ENCODE results near the gene C3orf85. TPM values are rescaled to one million over a fixed set of nuclear protein-coding genes. Genes with fewer than 3 reads are reported as not detected.

C3orf85 gene
- total RNA-seq, 1 donor from 2014 or later, result not detected

DNA sequence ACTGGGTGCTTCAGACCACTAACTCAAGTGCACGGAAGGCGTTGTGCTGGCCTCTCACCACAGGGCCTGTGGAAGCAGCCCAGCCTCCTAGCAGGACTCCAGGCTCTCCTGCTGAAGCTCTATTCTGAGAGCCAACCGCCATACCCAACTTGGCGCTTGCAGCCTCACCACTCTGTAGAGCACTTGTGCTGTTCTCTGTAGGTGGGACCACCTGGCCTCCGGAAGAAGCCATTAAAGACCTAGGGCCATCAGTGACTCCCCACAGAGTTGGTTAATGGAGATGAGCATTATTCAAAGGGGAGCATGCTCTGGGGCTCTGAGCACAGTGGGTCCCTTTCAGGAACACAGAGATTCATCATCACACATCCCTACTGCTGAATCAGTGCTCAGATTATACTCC is 50.9 kb downstream of the C3orf85 start:
- no peaks in the 10 kb centered on the region for H3F3A ChIP-seq (ENCODE audit: low read depth)
- H3K9ac ChIP-seq, result no peak overlapping the region
- H3K4me2 ChIP-seq, result no peak overlapping the region
- H3K27me3 ChIP-seq, result no peaks in the 10 kb centered on the region
- no peaks in the 10 kb centered on the region for H3K9me3 ChIP-seq (ENCODE audit: low read depth)
- peaks cover 4% of the 10 kb centered on the region for H3K4me1 ChIP-seq
- peaks cover 2% of the 10 kb centered on the region for H3K36me3 Mint-ChIP-seq
- H3K79me2 ChIP-seq (ENCODE audit: low read depth), result no peaks in the 10 kb centered on the region
- H3K36me3 ChIP-seq, result no peaks in the 10 kb centered on the region
- H3K4me3 Mint-ChIP-seq, result no peak overlapping the region
- H3K27ac Mint-ChIP-seq, result no peak overlapping the region
- H3K27ac ChIP-seq, result no peak overlapping the region
- H2AFZ ChIP-seq (replicated peaks), result no peak overlapping the region
- no peaks in the 10 kb centered on the region for H4K20me1 ChIP-seq (ENCODE audit: low read depth)
- H3K4me3 ChIP-seq, result no peak overlapping the region
- H3K4me1 Mint-ChIP-seq, result peaks cover 9% of the 10 kb centered on the region
- H3K9me3 Mint-ChIP-seq, result no peaks in the 10 kb centered on the region
- DNase-seq (ENCODE audit: low spot score), result no peak
- no peak for TF ChIP-seq EZH2 (IDR thresholded peaks at IDR 0.05)
- no peak for TF ChIP-seq CTCF (IDR thresholded peaks at IDR 0.05)
- TF ChIP-seq EZH2phosphoT487 (IDR thresholded peaks at IDR 0.05), result no peak
- H3K27me3 Mint-ChIP-seq (ENCODE audit: insufficient read depth, low read depth), result peaks cover 3% of the 10 kb centered on the region

- TF ChIP-seq CTCF (IDR thresholded peaks at IDR 0.05), result no peak
- TF ChIP-seq EZH2 (IDR thresholded peaks at IDR 0.05), result no peak
- TF ChIP-seq EZH2phosphoT487 (IDR thresholded peaks at IDR 0.05), result no peak
- no peaks in the 10 kb centered on the region for H3K9me3 Mint-ChIP-seq
- peaks cover 9% of the 10 kb centered on the region for H3K4me1 Mint-ChIP-seq
- Histone ChIP-seq H3K4me1 (peaks cover 4% of the 10 kb centered on the region), H3K4me3 (no peak overlapping the region), H3K27me3 (no peaks in the 10 kb centered on the region), H3K9me3 (ENCODE audit: low read depth) (no peaks in the 10 kb centered on the region), H3K4me2 (no peak overlapping the region), H3K36me3 (no peaks in the 10 kb centered on the region), H3K9ac (no peak overlapping the region), H3F3A (ENCODE audit: low read depth) (no peaks in the 10 kb centered on the region), H3K27ac (no peak overlapping the region), H4K20me1 (ENCODE audit: low read depth) (no peaks in the 10 kb centered on the region), H3K79me2 (ENCODE audit: low read depth) (no peaks in the 10 kb centered on the region), H2AFZ (replicated peaks) (peak overlapping the region; percentile 44)
- H3K27ac Mint-ChIP-seq, result no peak overlapping the region
- H3K27me3 Mint-ChIP-seq (ENCODE audit: insufficient read depth, low read depth), result no peaks in the 10 kb centered on the region
- no peak for DNase-seq (ENCODE audit: low spot score)
- H3K4me3 Mint-ChIP-seq, result no peak overlapping the region
- H3K36me3 Mint-ChIP-seq, result peaks cover 2% of the 10 kb centered on the region
Measured at GRCh38 chr3:109188741-109189140, 52.2 kb downstream of the C3orf85 start.

GRCh38 chr3:109191421-109191820 is 54.9 kb downstream of the C3orf85 start:
- Histone ChIP-seq H3K9me3 (ENCODE audit: low read depth) (no peaks in the 10 kb centered on the region), H4K20me1 (ENCODE audit: low read depth) (no peaks in the 10 kb centered on the region), H3K79me2 (ENCODE audit: low read depth) (no peaks in the 10 kb centered on the region), H3K9ac (no peak overlapping the region), H3K36me3 (no peaks in the 10 kb centered on the region), H3F3A (ENCODE audit: low read depth) (no peaks in the 10 kb centered on the region), H3K4me2 (no peak overlapping the region), H3K4me1 (peaks cover 4% of the 10 kb centered on the region), H2AFZ (replicated peaks) (no peak overlapping the region), H3K4me3 (no peak overlapping the region), H3K27ac (no peak overlapping the region), H3K27me3 (no peaks in the 10 kb centered on the region)
- no peak for TF ChIP-seq EZH2phosphoT487 (IDR thresholded peaks at IDR 0.05)
- no peak for TF ChIP-seq EZH2 (IDR thresholded peaks at IDR 0.05)
- TF ChIP-seq CTCF (IDR thresholded peaks at IDR 0.05), result no peak
- Mint-ChIP-seq H3K27ac (no peak overlapping the region), H3K4me3 (no peak overlapping the region), H3K4me1 (peaks cover 9% of the 10 kb centered on the region), H3K9me3 (no peaks in the 10 kb centered on the region), H3K27me3 (ENCODE audit: insufficient read depth, low read depth) (peaks cover 2% of the 10 kb centered on the region), H3K36me3 (no peaks in the 10 kb centered on the region)
- DNase-seq (ENCODE audit: low spot score), result no peak

Measured in neural progenitor cell (in vitro differentiated cells).